ENCODE data around the gene LYPD6B. TPM values are rescaled to one million over a fixed set of nuclear protein-coding genes. Genes with fewer than 3 reads are reported as not detected.
A peak's percentile ranks its signal among the peaks of the same experiment; 100 is the strongest.

LYPD6B gene
- total and polyA plus RNA-seq, 10 donors, result 0.46 to 3.5 (median 1.9) TPM

GRCh38 chr2:149061133-149061745, 22.7 kb downstream of the LYPD6B start:
- Histone ChIP-seq H3K4me1 (no peaks in the 10 kb centered on the region), H3K36me3 (no peaks in the 10 kb centered on the region), H3K4me3 (no peak overlapping the region), H3K9me3 (no peaks in the 10 kb centered on the region), H3K27ac (no peak overlapping the region), H3K27me3 (replicated peaks in 1 of 7) (no peaks in the 10 kb centered on the region)
- WGBS, 5 donors, result 85 to 100% (median 94%) methylated on average over 2 of the region's 2 CpGs
- TF ChIP-seq CTCF (IDR thresholded peaks at IDR 0.05 in 8 of 11, conservative IDR thresholded peaks at IDR 0.05 in 3 of 11) (no peak), POLR2A (IDR thresholded peaks at IDR 0.05) (no peak), POLR2AphosphoS5 (IDR thresholded peaks at IDR 0.05) (no peak)
- no peak for DNase-seq
- intact Hi-C loops (cut with DNase I; ENCODE audit: low total_unique reads), result no loop called here

GRCh38 chr2:149062531-149062930, 24.0 kb downstream of the LYPD6B start:
- TF ChIP-seq CTCF (IDR thresholded peaks at IDR 0.05 in 8 of 11, conservative IDR thresholded peaks at IDR 0.05 in 3 of 11) (no peak), POLR2AphosphoS5 (IDR thresholded peaks at IDR 0.05) (no peak), POLR2A (IDR thresholded peaks at IDR 0.05) (no peak)
- no peaks in the 10 kb centered on the region for H3K36me3 ChIP-seq
- H3K27me3 ChIP-seq (replicated peaks in 1 of 7), result no peaks in the 10 kb centered on the region
- no peak overlapping the region for H3K4me3 ChIP-seq
- intact Hi-C loops (cut with DNase I; ENCODE audit: low total_unique reads), result no loop called here
- no peaks in the 10 kb centered on the region for H3K4me1 ChIP-seq
- no peak overlapping the region for H3K27ac ChIP-seq
- H3K9me3 ChIP-seq, result no peaks in the 10 kb centered on the region
- DNase-seq, result no peak
- WGBS, 5 donors, result 72 to 86% (median 80%) methylated on average over 3 of the region's 3 CpGs

GRCh38 chr2:149063177-149063576, 24.7 kb downstream of the LYPD6B start:
- no peak for TF ChIP-seq CTCF (IDR thresholded peaks at IDR 0.05 in 8 of 11, conservative IDR thresholded peaks at IDR 0.05 in 3 of 11)
- TF ChIP-seq POLR2A (IDR thresholded peaks at IDR 0.05), result no peak
- TF ChIP-seq POLR2AphosphoS5 (IDR thresholded peaks at IDR 0.05), result no peak
- DNase-seq, result no peak
- no peaks in the 10 kb centered on the region for H3K9me3 ChIP-seq
- intact Hi-C loops (cut with DNase I; ENCODE audit: low total_unique reads), result no loop called here
- H3K27me3 ChIP-seq (replicated peaks in 1 of 7), result no peaks in the 10 kb centered on the region
- 79 to 87% (median 85%) methylated on average over 4 of the region's 4 CpGs for WGBS, 5 donors
- H3K4me1 ChIP-seq, result no peaks in the 10 kb centered on the region
- no peak overlapping the region for H3K4me3 ChIP-seq
- no peaks in the 10 kb centered on the region for H3K36me3 ChIP-seq
- H3K27ac ChIP-seq, result no peak overlapping the region

- H3K9me3 ChIP-seq, result no peaks in the 10 kb centered on the region
- no peaks in the 10 kb centered on the region for H3K27me3 ChIP-seq (replicated peaks in 1 of 7)
- H3K27ac ChIP-seq, result peak overlapping the region in 2 of 8 donors; percentile 17 to 18
- TF ChIP-seq POLR2A (IDR thresholded peaks at IDR 0.05), result no peak
- intact Hi-C loops (cut with DNase I; ENCODE audit: low total_unique reads), result no loop called here
- no peaks in the 10 kb centered on the region for H3K36me3 ChIP-seq
- no peak for DNase-seq
- WGBS, 5 donors, result 33 to 72% (median 59%) methylated on average over 3 of the region's 3 CpGs
- H3K4me1 ChIP-seq, result peaks cover 0 to 3% (median 0%) of the 10 kb centered on the region in 6 donors
- H3K4me3 ChIP-seq, result no peak overlapping the region
Measured at GRCh38 chr2:149064365-149064841, 25.9 kb downstream of the LYPD6B start.

Data from spleen (tissue), 11 donors.